Activated naive CD8-positive, alpha-beta T cell treated with anti-CD3 and anti-CD28 coated beads, Interleukin-2, amount 50 U/mL, for 24 hours (primary cell): ENCODE measurements around the gene PRSS1.
A peak's percentile ranks its signal among the peaks of the same experiment; 100 is the strongest.

ENCODE experiments used
- ATAC-seq: fragments of 150-1000 bp; cut with Tn5 transposase; one replicate; pipeline ENCODE4 v1.10.0; 2021
- DNase-seq: peaks from one replicate; pipeline ENCODE4 v3.0.0; 2021
- H3K27ac Mint-ChIP-seq: one replicate; pipeline ENCODE4 v1.8.0; 2021; ENCODE audit warnings: mild to moderate bottlenecking, mixed read lengths
- H3K27me3 Mint-ChIP-seq: one replicate; pipeline ENCODE4 v1.8.0; 2021; ENCODE audit warnings: mixed read lengths
- H3K36me3 Mint-ChIP-seq: one replicate; pipeline ENCODE4 v1.8.0; 2021; ENCODE audit warnings: low read depth, mixed read lengths
- H3K4me1 Mint-ChIP-seq: one replicate; pipeline ENCODE4 v1.8.0; 2021; ENCODE audit warnings: mixed read lengths
- H3K4me3 Mint-ChIP-seq: one replicate; pipeline ENCODE4 v1.8.0; 2021; ENCODE audit warnings: mild to moderate bottlenecking, moderate library complexity, mixed read lengths
- H3K9me3 Mint-ChIP-seq: one replicate; pipeline ENCODE4 v1.8.0; 2021; ENCODE audit warnings: mixed read lengths

PRSS1 gene

GRCh38 chr7:142788303-142789289 is 39.3 kb downstream of the PRSS1 start:
- Mint-ChIP-seq H3K4me1 (peaks cover 33% of the 10 kb centered on the region), H3K27ac (peak overlapping the region; percentile 98), H3K36me3 (peaks cover 50% of the 10 kb centered on the region), H3K27me3 (no peaks in the 10 kb centered on the region), H3K4me3 (peak overlapping the region; percentile 88), H3K9me3 (no peaks in the 10 kb centered on the region)
- no peak for ATAC-seq
- no peak for DNase-seq

GRCh38 chr7:142789441-142789840 is 40.2 kb downstream of the PRSS1 start:
- H3K36me3 Mint-ChIP-seq = peaks cover 58% of the 10 kb centered on the region

GRCh38 chr7:142790056-142790455 is 40.8 kb downstream of the PRSS1 start:
- H3K4me3 Mint-ChIP-seq = peak overlapping the region; percentile 88
- H3K27ac Mint-ChIP-seq = peak overlapping the region; percentile 98
- no peaks in the 10 kb centered on the region for H3K9me3 Mint-ChIP-seq
- peaks cover 41% of the 10 kb centered on the region for H3K4me1 Mint-ChIP-seq
- peak; percentile 11 for ATAC-seq
- H3K27me3 Mint-ChIP-seq = no peaks in the 10 kb centered on the region
- H3K36me3 Mint-ChIP-seq = peaks cover 61% of the 10 kb centered on the region
- no peak for DNase-seq

More at GRCh38 chr7:142789441-142789840, 40.2 kb downstream of the PRSS1 start:
- DNase-seq = no peak
- peaks cover 36% of the 10 kb centered on the region for H3K4me1 Mint-ChIP-seq
- H3K27ac Mint-ChIP-seq = peak overlapping the region; percentile 98
- no peaks in the 10 kb centered on the region for H3K27me3 Mint-ChIP-seq
- H3K9me3 Mint-ChIP-seq = no peaks in the 10 kb centered on the region
- ATAC-seq = no peak
- H3K4me3 Mint-ChIP-seq = peak overlapping the region; percentile 88

- Mint-ChIP-seq H3K36me3 (peaks cover 61% of the 10 kb centered on the region), H3K4me1 (peaks cover 44% of the 10 kb centered on the region), H3K27ac (peak overlapping the region; percentile 98), H3K4me3 (peak overlapping the region; percentile 88), H3K27me3 (no peaks in the 10 kb centered on the region), H3K9me3 (no peaks in the 10 kb centered on the region)
- ATAC-seq (no peak), DNase-seq (no peak)
Measured at GRCh38 chr7:142790555-142790954, 41.3 kb downstream of the PRSS1 start.

- Mint-ChIP-seq H3K4me3 (peak overlapping the region; percentile 88), H3K27me3 (no peaks in the 10 kb centered on the region), H3K27ac (peak overlapping the region; percentile 98), H3K9me3 (no peaks in the 10 kb centered on the region), H3K36me3 (peaks cover 64% of the 10 kb centered on the region), H3K4me1 (peaks cover 44% of the 10 kb centered on the region)
- DNase-seq (no peak), ATAC-seq (no peak)
Measured at GRCh38 chr7:142791502-142791901, 42.2 kb downstream of the PRSS1 start.

GRCh38 chr7:142792129-142792528 is 42.9 kb downstream of the PRSS1 start:
- Mint-ChIP-seq H3K4me3 (peak overlapping the region; percentile 88), H3K36me3 (peaks cover 64% of the 10 kb centered on the region), H3K27me3 (no peaks in the 10 kb centered on the region), H3K4me1 (peaks cover 44% of the 10 kb centered on the region), H3K9me3 (no peaks in the 10 kb centered on the region), H3K27ac (peak overlapping the region; percentile 98)
- no peak for ATAC-seq
- DNase-seq = no peak

- peak overlapping the region; percentile 88 for H3K4me3 Mint-ChIP-seq
- ATAC-seq = no peak
- peak overlapping the region; percentile 98 for H3K27ac Mint-ChIP-seq
- no peaks in the 10 kb centered on the region for H3K27me3 Mint-ChIP-seq
- peaks cover 64% of the 10 kb centered on the region for H3K36me3 Mint-ChIP-seq
- DNase-seq = no peak
- H3K9me3 Mint-ChIP-seq = no peaks in the 10 kb centered on the region
- peaks cover 45% of the 10 kb centered on the region for H3K4me1 Mint-ChIP-seq
Measured at GRCh38 chr7:142792593-142792992, 43.3 kb downstream of the PRSS1 start.

- peak overlapping the region; percentile 88 for H3K4me3 Mint-ChIP-seq
Measured at GRCh38 chr7:142793156-142793555, 43.9 kb downstream of the PRSS1 start.

GRCh38 chr7:142795339-142795863 is 46.1 kb downstream of the PRSS1 start:
- H3K27me3 Mint-ChIP-seq = no peaks in the 10 kb centered on the region
- H3K36me3 Mint-ChIP-seq = peaks cover 66% of the 10 kb centered on the region
- DNase-seq (peak; percentile 58), ATAC-seq (peak; percentile 24)
- H3K4me3 Mint-ChIP-seq = peak overlapping the region; percentile 100
- no peaks in the 10 kb centered on the region for H3K9me3 Mint-ChIP-seq
- peak overlapping the region; percentile 98 for H3K27ac Mint-ChIP-seq
- peaks cover 65% of the 10 kb centered on the region for H3K4me1 Mint-ChIP-seq

More at GRCh38 chr7:142793156-142793555, 43.9 kb downstream of the PRSS1 start:
- H3K27me3 Mint-ChIP-seq = no peaks in the 10 kb centered on the region
- ATAC-seq = no peak
- DNase-seq = no peak
- no peaks in the 10 kb centered on the region for H3K9me3 Mint-ChIP-seq
- peak overlapping the region; percentile 98 for H3K27ac Mint-ChIP-seq
- peaks cover 64% of the 10 kb centered on the region for H3K36me3 Mint-ChIP-seq
- H3K4me1 Mint-ChIP-seq = peaks cover 50% of the 10 kb centered on the region

- Mint-ChIP-seq H3K4me1 (peaks cover 72% of the 10 kb centered on the region), H3K4me3 (peak overlapping the region; percentile 100), H3K9me3 (no peaks in the 10 kb centered on the region), H3K27me3 (no peaks in the 10 kb centered on the region), H3K27ac (peak overlapping the region; percentile 98), H3K36me3 (peaks cover 68% of the 10 kb centered on the region)
- DNase-seq (no peak), ATAC-seq (no peak)
Measured at GRCh38 chr7:142796001-142796500, 46.8 kb downstream of the PRSS1 start.

GRCh38 chr7:142796501-142797390 is 47.5 kb downstream of the PRSS1 start:
- peak overlapping the region; percentile 98 for H3K27ac Mint-ChIP-seq
- H3K27me3 Mint-ChIP-seq = no peaks in the 10 kb centered on the region
- ATAC-seq = no peak
- H3K36me3 Mint-ChIP-seq = peaks cover 71% of the 10 kb centered on the region
- peaks cover 71% of the 10 kb centered on the region for H3K4me1 Mint-ChIP-seq
- peak overlapping the region; percentile 100 for H3K4me3 Mint-ChIP-seq
- no peak for DNase-seq
- H3K9me3 Mint-ChIP-seq = no peaks in the 10 kb centered on the region

- ATAC-seq (peak; percentile 27), DNase-seq (peak; percentile 54)
- H3K4me1 Mint-ChIP-seq = peaks cover 76% of the 10 kb centered on the region
- H3K36me3 Mint-ChIP-seq = peaks cover 74% of the 10 kb centered on the region
- H3K27me3 Mint-ChIP-seq = no peaks in the 10 kb centered on the region
- H3K4me3 Mint-ChIP-seq = peak overlapping the region; percentile 100
- no peaks in the 10 kb centered on the region for H3K9me3 Mint-ChIP-seq
- H3K27ac Mint-ChIP-seq = peak overlapping the region; percentile 98
Measured at GRCh38 chr7:142797391-142798377, 48.4 kb downstream of the PRSS1 start.
